Measurements from ENCODE around the gene LCN6. TPM values are rescaled to one million over a fixed set of nuclear protein-coding genes. Genes with fewer than 3 reads are reported as not detected.

LCN6 gene
- total and polyA plus RNA-seq, 9 of the 15 experiments (the other 6 are each of a cell fraction or from before 2014, with no cell fraction given), result 0.10 to 0.45 (median 0.37) TPM; not detected in 5

GRCh38 chr9:136757751-136758140, 9.4 kb upstream of the LCN6 start:
- H3K79me2 ChIP-seq (ENCODE audit: control insufficient read depth, insufficient read depth, low read length), result no peaks in the 10 kb centered on the region
- no peaks in the 10 kb centered on the region for H3K9me1 ChIP-seq (ENCODE audit: control insufficient read depth, insufficient read depth, low read length)
- no peak for TF ChIP-seq GABPB2 (CRISPR knock-in tag; conservative IDR thresholded peaks at IDR 0.05)
- TF ChIP-seq ZNF592 (IDR thresholded peaks at IDR 0.05), result no peak
- TF ChIP-seq ARID1B (IDR thresholded peaks at IDR 0.05), result no peak
- no peak for TF ChIP-seq ZNF384 (IDR thresholded peaks at IDR 0.05; ENCODE audit: low read depth, low read length)
- TF ChIP-seq CEBPG (CRISPR knock-in tag; IDR thresholded peaks at IDR 0.05), result no peak
- TF ChIP-seq CEBPG (tag; conservative IDR thresholded peaks at IDR 0.05 in 1 of 2, IDR thresholded peaks at IDR 0.05 in 1 of 2), result no peak
- no peak for TF ChIP-seq ILK (tag; IDR thresholded peaks at IDR 0.05; ENCODE audit: borderline replicate concordance, low read depth)
- no peak for TF ChIP-seq NR3C1 (CRISPR knock-in tag; IDR thresholded peaks at IDR 0.05)
- TF ChIP-seq NCOA4 (IDR thresholded peaks at IDR 0.05; ENCODE audit: partially characterized antibody), result no peak
- TF ChIP-seq ZNF12 (CRISPR knock-in tag; IDR thresholded peaks at IDR 0.05), result no peak
- H3K4me2 ChIP-seq (ENCODE audit: insufficient read depth, low read length), result no peak overlapping the region
- no TSS peak for BruUV-seq (replicated peaks)
- peaks cover 3 to 75% of the 10 kb centered on the region in 2 experiments; a peak in 4 of 5 replicates for H3K4me1 ChIP-seq (replicated peaks in 1 of 2; ENCODE audit: control insufficient read depth in 2 of 2, insufficient read depth in 2 of 2, low read length in 2 of 2)
- H2AFZ ChIP-seq (ENCODE audit: low read depth, low read length), result no peak overlapping the region
- CTCF ChIA-PET (ENCODE audit: low intra/inter-chr PET ratio), result interaction anchor here (0.6 kb wide), 1 partner anchor 168 kb away, joined by 3 read pairs; no protein-coding TSS in a partner anchor
- in situ Hi-C loops (cut with MboI) (no loop called here), intact Hi-C loops (cut with micrococcal nuclease) (no loop called here)
- no peaks in the 10 kb centered on the region for H3K36me3 ChIP-seq (ENCODE audit: control insufficient read depth, insufficient read depth, low read length)
- no peak overlapping the region for H3K4me3 ChIP-seq
- ATAC-seq (no peak), FAIRE-seq (no peak), DNase-seq (ENCODE audit: extremely low read depth in 1 of 4, low spot score in 3 of 4) (no peak)
- peak overlapping the region in 1 of 2 experiments; percentile 47; a peak in 1 of 4 replicates for H3K9ac ChIP-seq (ENCODE audit: insufficient read depth in 1 of 2, low read depth in 2 of 2, low read length in 2 of 2)
- WGBS (ENCODE audit: insufficient coverage, low coverage, missing lambda C conversion rate), result 67% methylated on average over 9 of the region's 20 CpGs
- POLR2A ChIA-PET, result no interaction called here
- no peak overlapping the region for H3K27ac ChIP-seq (ENCODE audit: extremely low read depth, low read depth, low read length)
- no peaks in the 10 kb centered on the region for H4K20me1 ChIP-seq (replicated peaks; ENCODE audit: control insufficient read depth, insufficient read depth, low read length)
- H3K27me3 ChIP-seq (ENCODE audit: control insufficient read depth in 2 of 2, insufficient read depth in 2 of 2, low read length in 2 of 2), result no peaks in the 10 kb centered on the region
- peaks cover 7% of the 10 kb centered on the region for H3K9me3 ChIP-seq (replicated peaks; ENCODE audit: control insufficient read depth, insufficient read depth, low read depth, low read length)

Data from K562 (cell line).